ENCODE measurements around the gene SLC7A1.

SLC7A1 gene

GRCh38 chr13:29511980-29512379, 83.5 kb downstream of the SLC7A1 start:
- Histone ChIP-seq H3K27me3 (no peaks in the 10 kb centered on the region), H3K4me3 (ENCODE audit: low read depth, low read length) (no peak overlapping the region), H3K9me3 (no peaks in the 10 kb centered on the region), H3K36me3 (peaks cover 57% of the 10 kb centered on the region), H3K4me1 (peaks cover 54% of the 10 kb centered on the region)
- no peak for DNase-seq
- no peak for TF ChIP-seq CTCF (IDR thresholded peaks at IDR 0.05; ENCODE audit: low read depth, low read length)

- H3K4me1 ChIP-seq, result peaks cover 58% of the 10 kb centered on the region
- H3K27me3 ChIP-seq, result no peaks in the 10 kb centered on the region
- DNase-seq, result no peak
These were observed 84.2 kb downstream of the SLC7A1 start for GRCh38 chr13:29511106-29511796.

GRCh38 chr13:29510651-29511084, 84.8 kb downstream of the SLC7A1 start:
- DNase-seq, result no peak
- Histone ChIP-seq H3K27me3 (no peaks in the 10 kb centered on the region), H3K4me1 (peaks cover 57% of the 10 kb centered on the region), H3K4me3 (ENCODE audit: low read depth, low read length) (no peak overlapping the region), H3K9me3 (no peaks in the 10 kb centered on the region), H3K36me3 (peaks cover 47% of the 10 kb centered on the region)
- no peak for TF ChIP-seq CTCF (IDR thresholded peaks at IDR 0.05; ENCODE audit: low read depth, low read length)

More at GRCh38 chr13:29511106-29511796, 84.2 kb downstream of the SLC7A1 start:
- Histone ChIP-seq H3K9me3 (no peaks in the 10 kb centered on the region), H3K4me3 (ENCODE audit: low read depth, low read length) (no peak overlapping the region), H3K36me3 (peaks cover 53% of the 10 kb centered on the region)
- TF ChIP-seq CTCF (IDR thresholded peaks at IDR 0.05; ENCODE audit: low read depth, low read length), result no peak

GRCh38 chr13:29509999-29510589, 85.4 kb downstream of the SLC7A1 start:
- Histone ChIP-seq H3K27me3 (no peaks in the 10 kb centered on the region), H3K4me3 (ENCODE audit: low read depth, low read length) (no peak overlapping the region), H3K4me1 (peaks cover 51% of the 10 kb centered on the region), H3K36me3 (peaks cover 41% of the 10 kb centered on the region), H3K9me3 (no peaks in the 10 kb centered on the region)
- no peak for DNase-seq
- TF ChIP-seq CTCF (IDR thresholded peaks at IDR 0.05; ENCODE audit: low read depth, low read length), result no peak

GRCh38 chr13:29508876-29509252, 86.6 kb downstream of the SLC7A1 start:
- DNase-seq, result peak; percentile 67
- peaks cover 39% of the 10 kb centered on the region for H3K4me1 ChIP-seq
- H3K9me3 ChIP-seq, result no peaks in the 10 kb centered on the region
- no peak overlapping the region for H3K4me3 ChIP-seq (ENCODE audit: low read depth, low read length)
- no peak for TF ChIP-seq CTCF (IDR thresholded peaks at IDR 0.05; ENCODE audit: low read depth, low read length)
- no peaks in the 10 kb centered on the region for H3K27me3 ChIP-seq
- peaks cover 29% of the 10 kb centered on the region for H3K36me3 ChIP-seq
